ENCODE measurements around the gene ADGRL2. TPM values are rescaled to one million over a fixed set of nuclear protein-coding genes. Genes with fewer than 3 reads are reported as not detected.

Gene ADGRL2
- total RNA-seq, 4 donors from 2014 or later, result 110 to 180 (median 154) TPM

DNA sequence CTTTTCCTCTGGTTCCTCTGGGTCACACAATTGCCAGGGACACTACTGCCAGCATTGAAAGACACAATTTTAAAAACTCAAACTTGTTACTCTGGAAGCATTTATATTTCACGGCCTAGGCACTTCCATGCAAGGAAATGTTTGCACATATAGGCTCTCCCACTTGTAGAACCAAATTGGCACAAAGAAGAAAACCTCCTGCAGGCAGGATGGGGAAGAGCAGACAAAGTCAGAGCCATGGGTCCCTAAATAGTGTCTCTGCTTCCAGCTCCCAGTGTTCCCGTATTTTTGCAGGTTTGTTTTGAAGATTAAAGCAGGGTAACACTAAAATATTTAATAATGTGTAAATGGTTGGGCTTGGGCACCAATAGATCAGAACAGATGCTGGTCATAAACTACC is 19.0 kb upstream of the ADGRL2 start:
- H3K27ac ChIP-seq, result no peak overlapping the region
- H3K36me3 ChIP-seq, result no peaks in the 10 kb centered on the region
- no peaks in the 10 kb centered on the region for H3K27me3 ChIP-seq
- WGBS, 2 donors, result 88 to 92% methylated on average over 2 of the region's 2 CpGs
- H3K9me3 ChIP-seq, result no peaks in the 10 kb centered on the region
- TF ChIP-seq POLR2A (IDR thresholded peaks at IDR 0.05), result no peak
- TF ChIP-seq, protein P1, sequence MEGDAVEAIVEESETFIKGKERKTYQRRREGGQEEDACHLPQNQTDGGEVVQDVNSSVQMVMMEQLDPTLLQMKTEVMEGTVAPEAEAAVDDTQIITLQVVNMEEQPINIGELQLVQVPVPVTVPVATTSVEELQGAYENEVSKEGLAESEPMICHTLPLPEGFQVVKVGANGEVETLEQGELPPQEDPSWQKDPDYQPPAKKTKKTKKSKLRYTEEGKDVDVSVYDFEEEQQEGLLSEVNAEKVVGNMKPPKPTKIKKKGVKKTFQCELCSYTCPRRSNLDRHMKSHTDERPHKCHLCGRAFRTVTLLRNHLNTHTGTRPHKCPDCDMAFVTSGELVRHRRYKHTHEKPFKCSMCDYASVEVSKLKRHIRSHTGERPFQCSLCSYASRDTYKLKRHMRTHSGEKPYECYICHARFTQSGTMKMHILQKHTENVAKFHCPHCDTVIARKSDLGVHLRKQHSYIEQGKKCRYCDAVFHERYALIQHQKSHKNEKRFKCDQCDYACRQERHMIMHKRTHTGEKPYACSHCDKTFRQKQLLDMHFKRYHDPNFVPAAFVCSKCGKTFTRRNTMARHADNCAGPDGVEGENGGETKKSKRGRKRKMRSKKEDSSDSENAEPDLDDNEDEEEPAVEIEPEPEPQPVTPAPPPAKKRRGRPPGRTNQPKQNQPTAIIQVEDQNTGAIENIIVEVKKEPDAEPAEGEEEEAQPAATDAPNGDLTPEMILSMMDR (IDR thresholded peaks at IDR 0.05), result no peak
- no peak overlapping the region for H3K4me3 ChIP-seq (replicated peaks in 1 of 3)
- no peaks in the 10 kb centered on the region for H3K4me1 ChIP-seq
- intact Hi-C loops (cut with DNase I), result no loop called here
- DNase-seq, result no peak

DNA sequence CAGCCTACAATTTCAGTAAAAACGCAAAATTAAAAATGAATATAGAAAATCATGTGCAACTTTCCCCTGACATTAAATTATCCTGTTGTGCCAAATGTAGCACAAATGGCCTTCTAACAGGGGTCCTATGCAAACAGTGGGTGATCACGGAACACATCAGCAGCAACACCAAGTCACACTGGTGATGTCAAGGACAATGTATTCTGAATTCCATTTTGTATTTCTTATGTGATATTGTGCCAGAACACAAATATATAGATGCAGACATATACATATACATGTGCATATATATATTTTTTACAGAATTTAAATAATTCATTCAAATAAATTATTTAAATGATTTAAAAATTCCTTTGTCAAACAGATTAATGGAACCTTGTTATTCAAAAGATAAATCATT is 8.6 kb upstream of the ADGRL2 start:
- no peaks in the 10 kb centered on the region for H3K4me1 ChIP-seq
- H3K36me3 ChIP-seq, result no peaks in the 10 kb centered on the region
- DNase-seq, result no peak
- H3K9me3 ChIP-seq, result no peaks in the 10 kb centered on the region
- intact Hi-C loops (cut with DNase I), result no loop called here
- TF ChIP-seq POLR2A (IDR thresholded peaks at IDR 0.05), result no peak
- TF ChIP-seq, protein P1 (IDR thresholded peaks at IDR 0.05), result no peak
- 92% methylated on average over 2 of the region's 2 CpGs for WGBS, 2 donors
- H3K4me3 ChIP-seq (replicated peaks in 1 of 3), result no peak overlapping the region
- H3K27ac ChIP-seq, result no peak overlapping the region
- no peaks in the 10 kb centered on the region for H3K27me3 ChIP-seq

DNA sequence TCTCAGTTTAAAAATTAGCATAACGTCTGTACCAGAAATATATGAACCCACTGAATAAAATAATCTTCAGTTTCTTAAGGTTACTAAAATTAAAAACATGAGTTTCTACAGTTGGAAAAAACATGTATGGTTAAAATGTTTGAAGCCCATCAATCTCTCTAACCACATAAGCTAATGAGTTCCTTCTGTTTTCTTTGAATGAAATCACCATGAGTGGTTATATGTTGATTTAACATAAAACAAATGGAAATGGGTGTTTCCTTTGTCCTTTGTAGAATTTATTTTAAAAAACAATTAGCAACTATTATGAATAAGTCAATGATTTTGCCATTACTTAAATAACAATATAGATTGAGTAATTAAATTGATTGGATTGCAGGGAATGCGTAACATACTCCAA is 3.0 kb upstream of the ADGRL2 start:
- no peaks in the 10 kb centered on the region for H3K9me3 ChIP-seq
- DNase-seq, result no peak
- H3K27me3 ChIP-seq, result no peaks in the 10 kb centered on the region
- no peak overlapping the region for H3K4me3 ChIP-seq (replicated peaks in 1 of 3)
- TF ChIP-seq, protein P1 (IDR thresholded peaks at IDR 0.05), result no peak
- no peak for TF ChIP-seq POLR2A (IDR thresholded peaks at IDR 0.05)
- WGBS, 2 donors, result 91 to 92% methylated on average over 2 of the region's 2 CpGs
- H3K4me1 ChIP-seq, result peaks cover 0 to 11% of the 10 kb centered on the region in 2 donors
- no peak overlapping the region for H3K27ac ChIP-seq
- no peaks in the 10 kb centered on the region for H3K36me3 ChIP-seq
- intact Hi-C loops (cut with DNase I), result no loop called here

DNA sequence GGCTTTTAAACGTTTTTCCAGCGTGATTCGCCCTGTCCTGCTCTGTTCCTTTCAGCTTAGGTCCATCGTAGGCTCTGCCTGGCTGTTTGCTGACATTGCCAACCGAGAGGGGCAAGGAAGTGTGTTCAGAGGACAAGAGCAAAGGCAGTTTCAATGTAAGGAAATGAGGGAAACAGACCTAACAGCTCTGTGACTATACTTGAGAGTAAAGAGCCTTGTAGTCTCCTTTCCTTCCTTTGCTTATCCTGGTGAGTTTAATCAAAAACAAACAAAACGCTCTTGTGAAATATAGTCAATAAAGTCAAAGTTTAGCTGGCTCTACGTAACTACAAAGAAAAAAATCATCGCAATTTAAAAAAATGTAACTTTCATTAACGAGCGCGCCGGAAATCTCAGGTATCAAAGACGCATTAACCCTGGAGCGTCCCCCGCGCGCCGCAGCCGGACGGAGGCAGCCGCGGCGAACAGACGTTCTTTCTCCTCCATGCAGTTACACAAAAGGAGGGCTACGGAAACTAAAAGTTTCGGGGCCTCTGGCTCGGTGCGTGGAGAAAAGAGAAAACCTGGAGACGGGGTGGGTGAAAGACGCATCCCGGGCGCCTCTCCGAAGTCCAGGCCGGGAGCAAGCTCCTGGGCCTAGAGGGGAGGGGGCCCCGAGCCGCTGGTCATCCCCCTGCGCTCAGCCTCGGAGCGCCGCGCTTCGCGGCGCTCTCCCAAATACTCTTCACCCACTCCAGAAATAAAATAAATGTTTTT is 617 bp upstream of the ADGRL2 start:
- peak; percentile 74 to 78 for DNase-seq
- no peaks in the 10 kb centered on the region for H3K36me3 ChIP-seq
- H3K4me1 ChIP-seq, result peaks cover 0 to 11% of the 10 kb centered on the region in 2 donors
- 0 to 1% methylated on average over 40 to 44 of the region's 44 CpGs for WGBS, 2 donors
- TF ChIP-seq, protein P1 (IDR thresholded peaks at IDR 0.05), result no peak
- peak in 1 of 2 donors; percentile 45 for TF ChIP-seq POLR2A (IDR thresholded peaks at IDR 0.05)
- peak overlapping the region; percentile 98 to 99 (median 99) for H3K27ac ChIP-seq
- peak overlapping the region; percentile 79 to 93 (median 88) for H3K4me3 ChIP-seq (replicated peaks in 1 of 3)
- H3K9me3 ChIP-seq, result no peaks in the 10 kb centered on the region
- H3K27me3 ChIP-seq, result no peaks in the 10 kb centered on the region
- intact Hi-C loops (cut with DNase I), result no loop called here

DNA sequence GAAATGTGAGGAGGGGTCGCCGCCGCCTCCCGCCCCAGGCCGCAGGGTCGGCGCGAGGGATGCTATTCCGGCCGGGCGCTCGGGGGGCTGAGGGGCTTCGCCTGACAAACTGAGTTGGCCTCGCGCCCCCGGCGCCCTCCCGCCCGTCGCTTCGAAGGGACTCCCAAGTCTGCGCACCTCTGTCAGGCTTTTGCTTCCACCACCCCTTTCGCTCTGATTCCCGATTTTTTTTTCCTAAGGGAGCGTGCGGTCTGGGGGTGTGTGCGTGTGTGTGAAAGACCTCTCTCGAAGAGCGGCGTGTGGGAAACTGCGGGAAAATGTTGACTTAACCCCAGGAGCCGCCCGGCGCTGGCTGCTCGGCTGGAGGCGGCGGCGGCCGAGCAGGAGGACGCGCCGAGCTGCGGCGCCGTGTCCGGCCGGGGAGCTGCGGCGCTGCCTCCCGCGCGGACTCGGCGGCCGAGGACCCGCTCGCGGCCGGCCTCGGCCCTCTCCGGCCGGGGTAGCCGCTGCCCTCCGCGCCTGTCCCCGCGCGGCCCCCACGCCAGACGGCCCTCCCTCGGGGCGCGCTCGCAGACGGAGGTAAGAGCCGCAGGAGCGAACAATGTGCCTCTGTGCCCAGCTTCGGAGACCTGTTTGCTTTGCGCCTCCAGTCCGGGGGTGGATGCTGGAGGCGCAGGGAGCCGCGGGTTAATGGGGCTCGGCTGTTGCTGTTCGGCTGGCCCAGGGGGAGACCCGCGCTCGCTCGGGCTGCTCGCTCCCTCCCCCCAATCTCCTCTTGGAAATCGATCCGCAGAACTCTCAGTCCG is 1.1 kb downstream of the ADGRL2 start:
- Histone ChIP-seq H3K4me3 (replicated peaks in 1 of 3) (peak overlapping the region; percentile 79 to 93 (median 88)), H3K36me3 (no peaks in the 10 kb centered on the region), H3K4me1 (peaks cover 0 to 28% of the 10 kb centered on the region in 2 donors), H3K27ac (peak overlapping the region; percentile 98 to 99 (median 99)), H3K27me3 (no peaks in the 10 kb centered on the region), H3K9me3 (no peaks in the 10 kb centered on the region)
- no peak for TF ChIP-seq POLR2A (IDR thresholded peaks at IDR 0.05)
- TF ChIP-seq, protein P1 (IDR thresholded peaks at IDR 0.05), result no peak
- peak; percentile 31 to 38 for DNase-seq
- 0 to 2% methylated on average over 25 to 85 of the region's 93 CpGs for WGBS, 2 donors
- intact Hi-C loops (cut with DNase I), result no loop called here
